H7 (cell line): ENCODE data around the gene TYRP1. TPM values are rescaled to one million over a fixed set of nuclear protein-coding genes. Genes with fewer than 3 reads are reported as not detected.

Source experiments
- DNase-seq: peaks from one replicate; pipeline ENCODE4 v3.0.0; 2012
- H3K27me3 ChIP-seq: 2 replicates; pipeline ENCODE4 v1.6.0; 2011; ENCODE audit warnings: mild to moderate bottlenecking, low read length; ENCODE audit not compliant: control insufficient read depth, insufficient read depth
- H3K36me3 ChIP-seq: replicated peaks from 2 replicates; pipeline ENCODE4 v1.5.1; 2011; ENCODE audit warnings: low read length; ENCODE audit not compliant: control insufficient read depth, insufficient read depth
- H3K4me3 ChIP-seq: 2 replicates; pipeline ENCODE4 v1.5.1; 2011; ENCODE audit warnings: low read depth, mild to moderate bottlenecking, control low read depth, low read length, moderate library complexity; ENCODE audit not compliant: insufficient read depth
- total RNA-seq: library from RNA; depleted of rRNA; stranded (reverse); fragments of >200 nt; shearing (Covaris generic); gene quantifications from 2 replicates; pipeline ENCODE4 v1.2.3, GENCODE V29; 2014

The TYRP1 gene
- total RNA-seq, 1 experiment from 2014 or later: 0.59 TPM

GRCh38 chr9:12705738-12706391, 12.7 kb downstream of the TYRP1 start:
- H3K4me3 ChIP-seq: no peak overlapping the region
- no peaks in the 10 kb centered on the region for H3K27me3 ChIP-seq
- H3K36me3 ChIP-seq: no peaks in the 10 kb centered on the region
- DNase-seq: no peak

DNA sequence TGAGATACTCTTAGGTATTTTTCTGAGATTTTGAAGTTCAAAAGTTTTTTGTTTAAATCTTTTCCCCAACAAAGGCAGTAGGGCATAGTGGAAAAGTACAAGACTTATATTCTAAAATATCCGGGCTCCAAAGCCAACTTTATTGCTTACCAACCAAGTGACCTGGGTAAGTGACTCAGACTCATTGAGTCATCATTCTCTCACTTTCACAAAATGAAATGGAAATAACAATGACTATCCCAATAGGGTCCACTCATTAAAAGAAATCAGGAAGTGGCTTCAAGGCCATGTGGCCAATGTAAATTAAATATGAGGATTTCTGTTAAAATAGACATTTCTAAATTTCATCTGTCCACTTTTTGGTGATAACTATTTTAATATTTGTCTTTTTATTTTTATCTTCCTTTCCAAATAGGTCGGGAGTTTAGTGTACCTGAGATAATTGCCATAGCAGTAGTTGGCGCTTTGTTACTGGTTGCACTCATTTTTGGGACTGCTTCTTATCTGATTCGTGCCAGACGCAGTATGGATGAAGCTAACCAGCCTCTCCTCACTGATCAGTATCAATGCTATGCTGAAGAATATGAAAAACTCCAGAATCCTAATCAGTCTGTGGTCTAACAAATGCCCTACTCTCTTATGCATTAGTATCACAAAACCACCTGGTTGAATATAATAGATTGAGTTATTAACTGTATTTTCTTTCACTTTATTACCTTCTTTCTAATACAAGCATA, 15.5 kb downstream of the TYRP1 start:
- H3K36me3 ChIP-seq: no peaks in the 10 kb centered on the region
- no peak for DNase-seq
- no peak overlapping the region for H3K4me3 ChIP-seq
- H3K27me3 ChIP-seq: no peaks in the 10 kb centered on the region

DNA sequence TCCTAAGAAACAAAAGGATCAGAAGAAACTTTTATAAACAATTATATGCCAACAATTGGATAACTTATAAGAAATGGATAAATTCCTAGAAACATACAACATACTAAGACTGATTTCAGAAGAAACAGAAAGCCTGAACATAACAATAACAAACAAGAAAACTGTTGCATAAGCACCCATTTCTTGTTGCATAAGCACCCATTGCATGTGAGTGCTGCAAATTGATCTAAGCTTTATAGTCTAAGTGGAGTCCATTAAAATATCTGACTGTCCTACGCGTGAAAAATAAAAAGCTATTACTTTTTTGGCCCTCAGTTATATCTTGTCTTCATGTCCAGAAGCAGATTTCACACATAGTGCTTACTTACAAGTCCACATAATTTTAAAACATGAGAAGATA, 19.3 kb downstream of the TYRP1 start:
- Histone ChIP-seq H3K27me3 (no peaks in the 10 kb centered on the region), H3K4me3 (no peak overlapping the region), H3K36me3 (no peaks in the 10 kb centered on the region)
- no peak for DNase-seq

- H3K27me3 ChIP-seq: no peaks in the 10 kb centered on the region
- DNase-seq: no peak
- H3K36me3 ChIP-seq: no peaks in the 10 kb centered on the region
- no peak overlapping the region for H3K4me3 ChIP-seq
These were observed 22.1 kb downstream of the TYRP1 start for GRCh38 chr9:12715268-12715667.

DNA sequence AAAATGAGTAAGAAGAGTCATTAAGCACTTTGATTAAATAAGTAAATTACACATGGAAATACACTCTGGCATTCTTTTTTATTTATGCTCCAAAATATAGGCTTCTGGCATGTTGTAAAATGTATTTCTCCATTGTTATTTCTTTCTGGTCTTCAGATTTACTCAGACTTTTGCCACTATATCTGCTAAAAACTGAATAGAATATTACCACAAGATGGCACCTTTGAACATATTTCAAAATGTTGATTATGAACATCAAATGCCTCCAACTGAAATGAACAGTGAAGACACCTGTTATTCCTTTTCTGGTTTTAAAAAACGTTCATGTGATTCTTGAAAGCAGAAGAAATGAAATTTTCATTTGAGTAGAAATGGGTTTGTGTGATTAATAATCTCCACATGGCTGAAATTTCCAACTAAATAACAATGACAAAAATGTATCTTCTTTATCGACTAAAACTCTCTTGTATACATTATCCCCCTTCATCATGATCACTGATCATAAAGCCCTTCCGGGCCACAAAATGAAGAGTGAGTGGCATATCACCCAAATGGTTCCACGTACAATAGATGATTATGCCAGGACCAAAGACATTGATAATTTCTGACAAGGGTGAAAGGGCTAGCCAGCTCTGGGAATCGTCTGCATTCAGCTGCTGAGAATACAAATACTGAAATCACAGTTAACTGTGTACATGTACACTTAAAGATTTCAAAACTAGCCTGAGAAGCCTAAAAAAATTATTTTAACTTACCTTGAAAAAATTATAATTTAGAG, 23.8 kb downstream of the TYRP1 start:
- DNase-seq: no peak
- Histone ChIP-seq H3K27me3 (no peaks in the 10 kb centered on the region), H3K36me3 (no peaks in the 10 kb centered on the region), H3K4me3 (no peak overlapping the region)

GRCh38 chr9:12717907-12718306, 24.7 kb downstream of the TYRP1 start:
- no peaks in the 10 kb centered on the region for H3K36me3 ChIP-seq
- DNase-seq: no peak
- H3K4me3 ChIP-seq: no peak overlapping the region
- H3K27me3 ChIP-seq: no peaks in the 10 kb centered on the region

DNA sequence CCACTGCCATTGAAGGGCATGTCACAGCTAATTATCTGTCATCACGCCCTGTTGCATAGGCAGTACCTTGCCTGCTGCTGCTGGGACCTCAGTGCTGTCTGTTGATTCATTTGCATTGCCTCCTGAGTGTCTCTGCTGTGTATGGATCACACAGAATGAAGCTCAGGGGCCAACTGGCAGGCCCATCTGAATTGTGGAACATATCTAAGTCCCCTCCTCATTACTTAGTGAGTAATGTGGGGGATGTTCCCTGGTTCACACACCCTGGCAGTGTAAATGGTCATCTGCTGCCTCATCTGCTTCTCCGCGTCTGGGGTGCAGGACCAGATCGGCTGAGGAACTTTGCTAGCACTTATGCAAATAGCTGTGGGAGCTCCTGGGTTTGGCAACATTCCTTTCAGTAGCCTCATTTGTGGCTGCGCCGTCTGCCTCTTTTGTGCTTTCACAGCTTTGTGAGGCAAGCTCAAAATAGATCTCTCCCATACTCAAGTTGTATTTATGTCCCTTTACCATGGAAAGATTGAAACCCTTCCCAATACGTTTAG, 25.4 kb downstream of the TYRP1 start:
- peak; percentile 13 for DNase-seq
- H3K4me3 ChIP-seq: no peak overlapping the region
- H3K36me3 ChIP-seq: no peaks in the 10 kb centered on the region
- no peaks in the 10 kb centered on the region for H3K27me3 ChIP-seq

GRCh38 chr9:12719431-12719830, 26.2 kb downstream of the TYRP1 start:
- DNase-seq: no peak

GRCh38 chr9:12720551-12720950, 27.4 kb downstream of the TYRP1 start:
- DNase-seq: no peak
- Histone ChIP-seq H3K4me3 (no peak overlapping the region), H3K36me3 (no peaks in the 10 kb centered on the region), H3K27me3 (no peaks in the 10 kb centered on the region)

More at GRCh38 chr9:12719431-12719830, 26.2 kb downstream of the TYRP1 start:
- Histone ChIP-seq H3K4me3 (no peak overlapping the region), H3K36me3 (no peaks in the 10 kb centered on the region), H3K27me3 (no peaks in the 10 kb centered on the region)

GRCh38 chr9:12722131-12722530, 28.9 kb downstream of the TYRP1 start:
- no peaks in the 10 kb centered on the region for H3K36me3 ChIP-seq
- DNase-seq: no peak

GRCh38 chr9:12723409-12724028, 30.3 kb downstream of the TYRP1 start:
- Histone ChIP-seq H3K27me3 (no peaks in the 10 kb centered on the region), H3K36me3 (no peaks in the 10 kb centered on the region), H3K4me3 (no peak overlapping the region)
- DNase-seq: no peak

More at GRCh38 chr9:12722131-12722530, 28.9 kb downstream of the TYRP1 start:
- Histone ChIP-seq H3K4me3 (no peak overlapping the region), H3K27me3 (no peaks in the 10 kb centered on the region)

- Histone ChIP-seq H3K4me3 (no peak overlapping the region), H3K36me3 (no peaks in the 10 kb centered on the region), H3K27me3 (no peaks in the 10 kb centered on the region)
- no peak for DNase-seq
These were observed 33.6 kb downstream of the TYRP1 start for GRCh38 chr9:12726795-12727194.

GRCh38 chr9:12730198-12730597, 37.0 kb downstream of the TYRP1 start:
- Histone ChIP-seq H3K4me3 (no peak overlapping the region), H3K36me3 (no peaks in the 10 kb centered on the region), H3K27me3 (no peaks in the 10 kb centered on the region)
- DNase-seq: no peak

- H3K4me3 ChIP-seq: no peak overlapping the region
- no peaks in the 10 kb centered on the region for H3K27me3 ChIP-seq
- no peaks in the 10 kb centered on the region for H3K36me3 ChIP-seq
- DNase-seq: no peak
These were observed 37.7 kb downstream of the TYRP1 start for GRCh38 chr9:12730927-12731326.
